HG02870 (cell line): ENCODE results near the gene STOM.

Experiments used
- ATAC-seq: cut with Tn5 transposase; IDR thresholded peaks from one replicate; pipeline ENCODE4 v1.9.1; 2021; ENCODE audit warnings: mild to moderate bottlenecking, moderate library complexity; ENCODE audit not compliant: unreplicated experiment

STOM gene

GRCh38 chr9:121323449-121324151 is 46.5 kb downstream of the STOM start:
- no peak for ATAC-seq

GRCh38 chr9:121322737-121323448 is 47.2 kb downstream of the STOM start:
- ATAC-seq: no peak

GRCh38 chr9:121322037-121322736 is 47.9 kb downstream of the STOM start:
- ATAC-seq: no peak

- no peak for ATAC-seq
These were observed 49.0 kb downstream of the STOM start for GRCh38 chr9:121321016-121321503.

GRCh38 chr9:121319383-121319780 is 50.7 kb downstream of the STOM start:
- ATAC-seq: no peak

GRCh38 chr9:121318631-121319382 is 51.2 kb downstream of the STOM start:
- ATAC-seq: no peak

GRCh38 chr9:121317737-121318630 is 52.1 kb downstream of the STOM start:
- no peak for ATAC-seq

- ATAC-seq: no peak
These were observed 53.1 kb downstream of the STOM start for GRCh38 chr9:121316852-121317373.

- no peak for ATAC-seq
These were observed 53.7 kb downstream of the STOM start for GRCh38 chr9:121316378-121316777.

GRCh38 chr9:121313458-121314152 is 56.4 kb downstream of the STOM start:
- ATAC-seq: no peak

- no peak for ATAC-seq
These were observed 57.9 kb downstream of the STOM start for GRCh38 chr9:121312169-121312568.

- ATAC-seq: no peak
These were observed 59.5 kb downstream of the STOM start for GRCh38 chr9:121310571-121310970.

- ATAC-seq: no peak
These were observed 60.1 kb downstream of the STOM start for GRCh38 chr9:121309833-121310425.

GRCh38 chr9:121309171-121309570 is 60.9 kb downstream of the STOM start:
- no peak for ATAC-seq

- ATAC-seq: no peak
These were observed 61.3 kb downstream of the STOM start for GRCh38 chr9:121308765-121309164.

- ATAC-seq: no peak
These were observed 62.1 kb downstream of the STOM start for GRCh38 chr9:121307976-121308375.

GRCh38 chr9:121305269-121305994 is 64.6 kb downstream of the STOM start:
- no peak for ATAC-seq

- ATAC-seq: no peak
These were observed 65.3 kb downstream of the STOM start for GRCh38 chr9:121304707-121305106.
